ENCODE measurements around the gene MIA3. TPM values are rescaled to one million over a fixed set of nuclear protein-coding genes. Genes with fewer than 3 reads are reported as not detected.
"Not testable (repeated sequence)": the region's sequence is repeated elsewhere in the genome, so short reads cannot be mapped to it uniquely, and the experiment has no call there.

MIA3 gene, protein sequence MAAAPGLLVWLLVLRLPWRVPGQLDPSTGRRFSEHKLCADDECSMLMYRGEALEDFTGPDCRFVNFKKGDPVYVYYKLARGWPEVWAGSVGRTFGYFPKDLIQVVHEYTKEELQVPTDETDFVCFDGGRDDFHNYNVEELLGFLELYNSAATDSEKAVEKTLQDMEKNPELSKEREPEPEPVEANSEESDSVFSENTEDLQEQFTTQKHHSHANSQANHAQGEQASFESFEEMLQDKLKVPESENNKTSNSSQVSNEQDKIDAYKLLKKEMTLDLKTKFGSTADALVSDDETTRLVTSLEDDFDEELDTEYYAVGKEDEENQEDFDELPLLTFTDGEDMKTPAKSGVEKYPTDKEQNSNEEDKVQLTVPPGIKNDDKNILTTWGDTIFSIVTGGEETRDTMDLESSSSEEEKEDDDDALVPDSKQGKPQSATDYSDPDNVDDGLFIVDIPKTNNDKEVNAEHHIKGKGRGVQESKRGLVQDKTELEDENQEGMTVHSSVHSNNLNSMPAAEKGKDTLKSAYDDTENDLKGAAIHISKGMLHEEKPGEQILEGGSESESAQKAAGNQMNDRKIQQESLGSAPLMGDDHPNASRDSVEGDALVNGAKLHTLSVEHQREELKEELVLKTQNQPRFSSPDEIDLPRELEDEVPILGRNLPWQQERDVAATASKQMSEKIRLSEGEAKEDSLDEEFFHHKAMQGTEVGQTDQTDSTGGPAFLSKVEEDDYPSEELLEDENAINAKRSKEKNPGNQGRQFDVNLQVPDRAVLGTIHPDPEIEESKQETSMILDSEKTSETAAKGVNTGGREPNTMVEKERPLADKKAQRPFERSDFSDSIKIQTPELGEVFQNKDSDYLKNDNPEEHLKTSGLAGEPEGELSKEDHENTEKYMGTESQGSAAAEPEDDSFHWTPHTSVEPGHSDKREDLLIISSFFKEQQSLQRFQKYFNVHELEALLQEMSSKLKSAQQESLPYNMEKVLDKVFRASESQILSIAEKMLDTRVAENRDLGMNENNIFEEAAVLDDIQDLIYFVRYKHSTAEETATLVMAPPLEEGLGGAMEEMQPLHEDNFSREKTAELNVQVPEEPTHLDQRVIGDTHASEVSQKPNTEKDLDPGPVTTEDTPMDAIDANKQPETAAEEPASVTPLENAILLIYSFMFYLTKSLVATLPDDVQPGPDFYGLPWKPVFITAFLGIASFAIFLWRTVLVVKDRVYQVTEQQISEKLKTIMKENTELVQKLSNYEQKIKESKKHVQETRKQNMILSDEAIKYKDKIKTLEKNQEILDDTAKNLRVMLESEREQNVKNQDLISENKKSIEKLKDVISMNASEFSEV (N-terminal part only)
- 8.1 and 14.8 TPM in 2 replicates for total RNA-seq (2014; rRNA removed; shearing (Covaris generic))

DNA sequence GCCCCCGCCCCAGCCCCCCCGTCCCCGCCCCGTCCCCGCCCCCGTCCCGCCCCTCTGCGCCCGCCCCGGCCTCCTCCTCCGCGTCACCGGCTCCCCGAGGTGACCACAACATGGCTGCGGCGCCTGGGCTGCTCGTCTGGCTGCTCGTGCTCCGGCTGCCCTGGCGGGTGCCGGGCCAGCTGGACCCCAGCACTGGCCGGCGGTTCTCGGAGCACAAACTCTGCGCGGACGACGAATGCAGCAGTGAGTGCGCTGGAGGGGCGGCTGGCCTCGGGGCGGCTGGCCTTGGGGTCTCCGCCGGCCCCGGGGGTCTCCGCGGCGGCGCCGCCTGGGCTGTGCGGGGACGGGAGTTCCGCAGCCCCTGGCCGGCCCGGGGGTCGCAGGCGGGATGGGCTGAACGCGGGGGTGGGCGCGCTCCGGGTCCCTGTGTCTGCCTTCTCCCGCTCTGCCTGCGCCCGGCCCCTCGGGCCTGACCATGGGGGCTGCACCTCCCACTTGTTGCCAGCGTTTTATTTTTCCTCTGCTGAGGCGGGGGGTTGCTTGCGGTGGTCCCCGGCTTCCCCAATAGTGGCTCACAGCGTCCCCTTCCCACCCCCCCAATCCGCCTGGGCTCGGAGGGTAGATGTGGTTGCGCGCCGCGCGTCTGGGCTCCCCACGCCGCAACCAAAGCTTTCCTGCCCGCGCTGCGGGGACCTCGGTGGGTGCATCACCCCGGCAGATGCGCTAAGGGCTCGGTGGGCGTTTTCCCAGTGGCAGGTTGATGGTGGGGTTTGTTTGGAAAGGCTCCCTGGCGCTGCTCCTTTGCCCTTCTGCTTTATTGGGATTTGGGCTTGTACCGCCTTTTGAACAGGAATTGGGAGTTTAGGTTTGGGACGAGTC, at the start of gene MIA3:
MIA3 (plus strand) TSS at position 97 of the 879 bp plus-strand sequence; CDS start at position 111, 14 bp downstream.
- DNase-seq (ENCODE audit: low spot score), result no peak
- in situ Hi-C loops (cut with HindIII; ENCODE audit: low sequenced_read_pairs), result no loop called here

DNA sequence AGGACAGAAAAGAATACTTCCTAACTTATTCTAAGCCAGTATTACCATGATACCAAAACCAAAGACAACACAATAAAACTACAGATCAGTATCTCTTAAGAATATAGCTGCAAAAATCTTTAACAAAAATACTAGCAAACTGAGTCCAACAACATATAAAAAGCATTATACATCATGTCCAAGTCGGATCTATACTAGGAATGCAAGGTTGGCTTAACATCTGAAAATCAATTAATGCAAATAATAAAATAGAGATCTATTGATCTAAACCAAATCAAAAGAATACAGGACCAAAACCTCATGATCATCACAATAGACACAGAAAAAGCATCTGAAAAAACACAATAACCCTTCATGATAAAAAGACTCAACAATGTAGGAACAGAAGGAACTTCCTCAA, 47.1 kb upstream of the MIA3 start:
- in situ Hi-C loops (cut with HindIII; ENCODE audit: low sequenced_read_pairs), result no loop called here
- no peak for DNase-seq (ENCODE audit: low spot score)

DNA sequence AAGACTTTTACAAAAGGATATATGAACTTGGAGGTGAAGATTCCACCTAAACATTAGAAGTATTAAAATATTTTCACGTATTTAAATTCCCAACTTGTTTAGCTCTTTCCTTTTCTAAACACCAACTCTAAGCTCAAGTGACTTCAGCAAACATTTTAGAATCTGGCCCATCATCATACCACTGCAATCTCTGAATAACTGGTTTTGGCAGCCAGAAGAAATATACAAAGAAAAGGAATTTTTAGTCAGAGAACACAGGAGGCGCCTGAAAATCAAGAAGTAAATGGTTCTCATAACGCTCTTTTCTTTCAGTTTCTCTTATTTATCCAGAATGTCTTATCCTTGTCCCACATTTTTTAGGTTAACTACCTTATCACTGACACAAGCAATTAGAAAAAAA, 38.6 kb upstream of the MIA3 start:
- no peak for DNase-seq (ENCODE audit: low spot score)
- in situ Hi-C loops (cut with HindIII; ENCODE audit: low sequenced_read_pairs), result no loop called here

DNA sequence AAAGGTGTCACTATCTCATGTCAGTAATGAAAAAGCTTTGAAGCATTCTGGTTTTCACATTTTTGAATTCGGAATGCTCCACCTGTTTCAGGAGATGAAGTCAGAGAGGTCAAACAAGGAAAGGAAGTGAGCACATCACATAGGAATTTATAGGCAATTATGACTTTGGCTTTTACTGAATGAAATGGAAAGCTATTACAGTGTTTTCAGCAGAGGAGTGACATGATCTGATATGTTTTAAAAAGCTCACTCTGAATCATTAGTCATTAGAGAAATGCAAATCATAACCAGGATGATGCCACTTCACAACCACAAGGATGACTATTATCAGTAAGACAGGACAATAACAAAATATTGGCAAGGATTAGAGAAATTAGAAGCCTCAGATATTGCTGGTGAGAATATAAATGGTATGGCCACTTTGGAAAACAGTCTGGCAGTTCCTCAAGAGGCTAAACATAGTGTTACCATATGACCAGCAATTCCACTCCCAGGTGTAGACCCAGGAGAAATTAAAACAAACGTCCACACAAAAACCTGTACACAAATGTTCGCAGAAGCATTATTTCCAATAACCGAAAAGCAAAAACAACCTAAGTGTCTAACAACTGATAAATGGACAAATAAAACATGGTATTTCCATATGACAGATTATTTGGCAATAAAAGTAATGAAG, 35.7 kb upstream of the MIA3 start:
- in situ Hi-C loops (cut with HindIII; ENCODE audit: low sequenced_read_pairs), result no loop called here
- DNase-seq (ENCODE audit: low spot score), result no peak

DNA sequence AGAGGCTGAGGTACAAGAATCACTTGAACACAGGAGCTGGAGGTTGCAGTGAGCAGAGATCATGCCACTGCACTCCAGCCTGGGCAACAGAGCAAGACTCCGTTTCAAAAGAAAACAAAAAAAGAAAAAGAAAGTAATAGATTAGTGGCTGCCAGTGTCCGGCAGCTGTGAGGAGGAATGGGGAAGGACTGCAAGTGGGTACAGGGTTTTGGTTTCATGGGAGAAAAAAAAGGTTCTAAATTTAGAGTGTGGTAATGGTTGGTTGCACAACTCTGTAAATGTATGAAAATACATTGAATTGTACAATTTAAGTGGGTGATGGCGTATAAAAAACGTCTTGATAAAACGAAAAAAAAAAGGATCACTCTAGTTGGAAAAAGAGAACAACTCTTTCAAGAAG, 34.8 kb upstream of the MIA3 start:
- in situ Hi-C loops (cut with HindIII; ENCODE audit: low sequenced_read_pairs), result no loop called here
- DNase-seq (ENCODE audit: low spot score), result no peak

DNA sequence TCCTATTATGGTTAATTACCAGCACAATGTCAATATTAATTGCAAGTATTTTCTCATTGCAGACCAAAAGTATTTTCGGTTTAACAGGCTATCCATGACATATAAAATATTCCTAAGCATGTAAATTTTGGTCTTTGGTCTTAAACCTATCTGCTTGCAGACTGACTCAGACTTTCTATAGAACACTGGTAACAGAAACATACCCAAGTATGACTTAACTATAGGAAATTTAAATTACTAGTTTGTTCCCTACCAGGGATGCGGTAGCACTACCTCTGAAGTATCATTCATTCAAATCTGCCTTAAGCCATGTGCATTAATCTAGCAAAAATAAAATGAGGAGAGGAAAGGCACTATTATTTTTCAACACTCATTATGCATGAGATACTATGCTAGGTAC, 31.1 kb upstream of the MIA3 start:
- DNase-seq (ENCODE audit: low spot score), result no peak
- in situ Hi-C loops (cut with HindIII; ENCODE audit: low sequenced_read_pairs), result no loop called here

DNA sequence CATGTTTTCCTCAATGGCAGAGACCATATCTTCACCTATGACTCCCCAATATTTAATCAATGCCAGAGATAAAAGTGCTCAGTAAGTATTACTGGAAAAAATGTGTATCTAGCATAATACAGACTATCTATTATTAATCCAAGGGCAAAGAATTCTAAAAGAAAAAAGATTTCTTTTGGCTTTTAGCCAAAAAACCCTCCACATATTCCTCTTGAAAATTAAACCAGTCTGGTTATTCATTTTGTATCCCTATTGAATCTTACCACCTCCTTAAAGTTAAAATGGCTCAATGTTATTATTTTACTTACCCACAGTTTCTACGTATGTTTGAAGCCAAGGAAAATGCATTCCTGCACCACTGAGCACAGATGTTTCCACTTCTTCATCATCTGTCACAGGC, 29.8 kb upstream of the MIA3 start:
- in situ Hi-C loops (cut with HindIII; ENCODE audit: low sequenced_read_pairs), result no loop called here
- DNase-seq (ENCODE audit: low spot score), result no peak

DNA sequence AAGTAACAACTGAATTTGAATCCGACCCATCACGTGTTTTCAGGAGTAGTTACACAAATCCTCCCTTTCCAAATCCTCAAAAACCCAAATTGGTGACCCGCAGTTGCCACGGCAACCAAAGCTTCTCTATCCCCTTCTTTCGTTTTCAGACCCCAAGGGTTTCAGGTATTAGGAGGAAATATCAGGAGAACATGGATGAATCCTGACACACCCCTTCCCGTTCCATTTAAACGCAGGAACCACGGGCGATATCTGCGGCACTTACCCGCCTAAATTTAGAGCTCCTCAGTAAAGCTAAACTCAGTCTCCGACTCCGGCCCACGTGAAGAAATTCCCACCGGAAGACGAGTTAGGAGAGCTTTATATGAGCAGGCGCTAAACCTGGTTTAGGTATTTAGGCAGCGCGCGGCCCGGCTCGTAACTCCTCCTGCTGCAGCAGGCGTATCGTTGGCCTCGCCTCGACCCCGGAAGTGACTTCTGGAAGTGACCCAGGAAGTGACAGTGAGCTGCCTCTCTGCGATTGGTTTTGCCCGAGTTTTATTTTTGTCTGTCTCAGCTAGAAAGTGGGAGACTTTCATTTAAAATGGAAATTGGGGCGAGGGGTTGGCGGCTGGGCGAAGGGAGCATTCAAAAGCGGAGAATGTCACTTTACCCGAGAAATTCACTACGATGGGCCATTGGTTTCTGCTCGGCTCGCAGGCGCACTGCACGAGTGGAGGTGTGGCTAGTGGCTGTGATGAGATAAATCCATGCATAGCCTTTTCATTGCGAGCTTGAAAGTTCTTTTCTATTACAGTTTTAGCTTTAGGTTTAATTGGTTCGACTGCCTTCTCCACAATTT, 28.2 kb upstream of the MIA3 start, which contains the start of gene TAF1A:
TAF1A (minus strand) TSS at position 472 of the 841 bp plus-strand sequence.
- in situ Hi-C loops (cut with HindIII; ENCODE audit: low sequenced_read_pairs), result no loop called here
- DNase-seq (ENCODE audit: low spot score), result peak; percentile 92

DNA sequence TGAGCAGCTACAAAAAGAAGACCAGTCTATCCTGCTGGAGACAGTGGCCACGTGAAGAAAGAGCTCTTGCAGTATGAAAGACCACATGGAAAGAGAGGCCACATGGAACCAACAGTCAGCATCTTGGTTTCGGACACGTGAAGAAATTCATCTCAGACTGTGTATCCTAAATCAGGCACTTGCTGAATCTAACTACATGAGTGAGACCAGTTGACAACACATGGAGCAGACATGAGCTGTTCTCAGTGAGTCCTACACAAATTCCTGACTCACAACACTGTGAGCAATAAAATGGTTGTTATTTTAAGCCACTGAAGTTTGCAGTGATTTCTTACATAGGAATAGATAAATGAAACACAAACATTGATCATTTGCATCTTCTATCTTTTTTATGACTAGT, 25.7 kb upstream of the MIA3 start:
- in situ Hi-C loops (cut with HindIII; ENCODE audit: low sequenced_read_pairs), result no loop called here

DNA sequence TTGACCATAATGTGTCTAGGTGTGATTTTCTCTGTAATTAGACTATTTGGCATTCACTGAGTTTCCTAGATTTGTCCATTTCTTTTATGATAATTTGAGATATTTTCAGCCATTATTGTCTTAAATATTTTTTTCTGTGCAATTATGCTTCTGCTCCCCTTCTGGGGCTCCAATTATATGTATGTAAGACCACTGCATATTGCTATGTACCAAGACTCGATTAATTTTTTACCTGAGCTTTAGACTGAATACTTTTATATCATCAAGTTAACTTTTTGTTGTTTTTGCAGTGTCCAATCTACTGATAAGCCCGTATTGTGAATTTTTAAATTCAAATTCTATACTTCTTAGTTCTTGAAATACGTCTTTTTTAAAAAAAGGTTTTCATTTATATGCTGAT, 23.1 kb upstream of the MIA3 start:
- no peak for DNase-seq (ENCODE audit: low spot score)
- in situ Hi-C loops (cut with HindIII; ENCODE audit: low sequenced_read_pairs), result no loop called here

More for the DNA sequence above, 25.7 kb upstream of the MIA3 start:
- no peak for DNase-seq (ENCODE audit: low spot score)

DNA sequence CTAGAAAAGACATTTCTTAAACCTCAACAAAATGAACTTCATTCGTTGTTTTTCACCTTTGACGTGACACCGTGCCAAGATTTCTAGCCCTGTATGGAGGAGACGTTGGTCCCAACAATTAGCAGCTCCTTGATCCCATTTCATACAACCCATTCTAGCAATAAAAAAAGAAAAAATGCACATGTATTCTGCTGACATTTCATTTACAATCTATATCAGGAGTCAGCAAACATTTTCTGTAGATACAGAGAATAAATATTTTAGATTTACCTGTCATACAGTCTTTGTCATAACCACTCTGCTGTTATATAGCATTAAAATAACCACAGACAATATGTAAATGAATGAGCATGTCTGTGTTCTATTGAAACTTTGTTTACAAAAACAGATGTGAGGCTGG, 21.2 kb upstream of the MIA3 start:
- in situ Hi-C loops (cut with HindIII; ENCODE audit: low sequenced_read_pairs), result no loop called here
- DNase-seq (ENCODE audit: low spot score), result no peak

DNA sequence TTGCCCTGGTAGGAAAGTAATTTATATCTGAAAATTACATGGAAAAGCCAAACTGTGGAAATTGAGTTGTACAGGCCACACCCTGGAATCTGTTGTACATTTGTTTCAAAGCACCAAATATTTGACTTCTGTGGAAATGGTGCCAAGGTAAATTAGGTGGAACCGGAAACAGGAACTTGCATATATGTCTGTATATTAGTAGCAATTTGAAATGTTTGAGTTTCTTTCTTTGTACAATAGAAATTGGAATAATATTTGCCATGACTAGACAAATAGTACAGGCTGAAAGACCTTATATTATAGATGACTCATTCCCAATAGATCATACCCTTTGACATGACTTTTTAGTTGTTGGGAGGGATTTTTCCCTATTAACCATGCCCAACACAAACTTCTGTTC, 17.6 kb upstream of the MIA3 start:
- DNase-seq (ENCODE audit: low spot score), result no peak
- in situ Hi-C loops (cut with HindIII; ENCODE audit: low sequenced_read_pairs), result no loop called here

DNA sequence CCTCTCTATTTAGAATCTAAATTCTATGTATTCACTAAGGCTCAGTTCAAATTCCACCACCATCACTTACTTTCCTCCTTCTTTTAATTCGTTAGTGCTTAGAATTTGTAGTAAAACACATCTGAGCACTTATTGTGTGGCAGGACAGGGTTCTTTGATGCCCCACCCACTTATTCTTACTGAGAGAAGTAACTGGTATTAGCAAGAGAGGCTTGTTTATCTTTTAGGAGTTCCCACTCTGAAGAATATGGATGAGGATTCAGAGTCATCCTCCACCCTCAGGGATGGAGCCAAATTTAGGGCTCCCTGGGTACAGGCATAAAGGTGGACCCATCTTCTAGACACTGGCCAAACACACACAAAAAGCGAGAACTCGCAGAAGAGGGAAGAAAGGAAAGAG, 16.6 kb upstream of the MIA3 start:
- in situ Hi-C loops (cut with HindIII; ENCODE audit: low sequenced_read_pairs), result no loop called here
- DNase-seq (ENCODE audit: low spot score), result no peak

DNA sequence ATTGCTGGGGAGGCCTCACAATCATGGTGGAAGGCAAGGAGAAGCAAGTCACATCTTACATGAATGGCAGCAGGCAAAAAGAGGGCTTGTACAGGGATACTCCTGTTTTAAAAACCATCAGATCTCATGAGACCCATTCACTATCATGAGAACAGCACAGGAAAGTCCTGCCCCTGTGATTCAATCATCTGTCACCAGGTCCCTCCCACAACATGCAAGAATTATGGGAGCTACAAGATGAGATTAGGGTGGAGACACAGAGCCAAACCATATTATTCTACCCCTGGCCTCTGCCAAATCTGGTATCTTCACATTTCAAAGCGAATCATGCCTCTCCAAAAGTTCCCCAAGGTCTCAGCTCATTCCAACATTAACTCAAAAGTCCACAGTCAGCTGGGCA, 11.1 kb upstream of the MIA3 start:
- no peak for DNase-seq (ENCODE audit: low spot score)
- in situ Hi-C loops (cut with HindIII; ENCODE audit: low sequenced_read_pairs), result no loop called here

DNA sequence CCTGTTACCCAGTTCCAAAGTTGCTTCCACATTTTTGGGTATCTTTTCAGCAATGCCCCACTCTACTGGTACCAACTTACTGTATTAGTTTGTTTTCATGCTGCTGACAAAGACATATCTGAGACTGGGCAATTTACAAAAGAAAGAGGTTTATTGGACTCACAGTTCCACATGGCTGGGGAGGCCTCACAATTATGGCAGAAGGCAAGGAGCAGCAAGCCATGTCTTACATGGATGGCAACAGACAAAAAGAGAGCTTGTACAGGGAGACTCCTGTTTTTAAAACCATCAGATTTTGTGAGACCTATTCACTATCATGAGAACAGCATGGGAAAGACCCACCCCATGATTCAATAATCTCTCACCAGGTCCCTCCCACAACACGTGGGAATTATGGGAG, 8.8 kb upstream of the MIA3 start:
- DNase-seq (ENCODE audit: low spot score); in situ Hi-C loops (cut with HindIII; ENCODE audit: low sequenced_read_pairs): not testable (repeated sequence)

DNA sequence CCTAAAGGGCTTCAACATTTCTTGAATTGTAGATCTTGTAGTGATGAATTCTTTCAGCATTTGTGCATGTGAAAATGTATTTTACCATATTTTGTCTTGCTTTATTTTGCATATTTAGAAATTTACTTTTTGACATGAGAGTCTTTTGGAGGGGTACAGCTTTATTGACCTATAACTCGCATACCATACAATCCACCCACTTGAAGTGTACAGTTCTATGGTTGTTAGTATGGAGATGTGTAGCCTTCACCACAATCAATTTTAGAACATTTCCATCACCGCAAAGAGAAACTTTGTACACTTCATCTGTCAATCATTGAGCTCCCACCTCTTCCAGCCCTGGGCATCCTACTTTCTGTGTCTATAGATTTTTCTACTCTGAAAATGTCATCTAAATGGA, 7.2 kb upstream of the MIA3 start:
- in situ Hi-C loops (cut with HindIII; ENCODE audit: low sequenced_read_pairs), result no loop called here
- no peak for DNase-seq (ENCODE audit: low spot score)

DNA sequence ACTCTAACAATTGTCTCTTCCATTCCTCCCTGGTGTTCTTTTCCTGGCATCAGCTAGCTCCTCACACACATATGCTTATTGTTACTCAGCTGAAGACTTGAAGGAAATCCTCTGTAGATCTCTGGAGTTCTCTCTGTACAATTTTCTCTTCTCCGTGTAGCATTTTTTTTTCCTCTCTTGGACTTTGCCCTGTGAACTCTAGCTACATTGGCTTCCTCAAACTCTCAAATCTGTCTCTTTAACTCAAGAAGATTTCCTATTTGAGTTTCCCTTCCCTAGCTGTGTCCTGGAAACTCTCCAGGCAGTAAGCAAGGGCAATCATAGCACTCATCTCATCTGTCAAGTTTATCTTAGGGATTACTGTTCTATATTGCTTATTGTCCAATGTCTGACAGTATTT, 4.3 kb upstream of the MIA3 start:
- no peak for DNase-seq (ENCODE audit: low spot score)
- in situ Hi-C loops (cut with HindIII; ENCODE audit: low sequenced_read_pairs), result no loop called here
